Fibroblast of mammary gland (primary cell): Measurements from ENCODE around the gene ATPAF2.
A peak's percentile ranks its signal among the peaks of the same experiment; 100 is the strongest.

Experiments
- DNase-seq: peaks from one replicate; pipeline ENCODE4 v3.0.0-alpha.2; 2010; ENCODE audit warnings: low read depth
- H3K4me3 ChIP-seq: 2 replicates; pipeline ENCODE4 v1.5.1; 2011; ENCODE audit warnings: low read depth, mild to moderate bottlenecking, low read length, moderate library complexity; ENCODE audit not compliant: control insufficient read depth
- CTCF ChIP-seq: conservative IDR thresholded peaks from 2 replicates; pipeline ENCODE4 v1.5.1; 2011; ENCODE audit warnings: low read depth, low read length, inconsistent platforms; ENCODE audit not compliant: control insufficient read depth, insufficient read depth

The ATPAF2 gene

GRCh38 chr17:18038861-18039534 lies at the start of gene ATPAF2, which contains the start of gene GID4:
Gene ATPAF2 (minus strand): TSS chr17:18039168. CDS start chr17:18039013, 155 bp downstream.
Gene GID4 (plus strand): TSS chr17:18039408. CDS start chr17:18039465, 57 bp downstream.
- no peak for TF ChIP-seq CTCF

GRCh38 chr17:18087610-18088491 lies 48.9 kb upstream of the ATPAF2 start, which contains the start of gene DRG2:
Gene DRG2 (plus strand): TSS chr17:18087948. CDS start chr17:18088024, 76 bp downstream.
- H3K4me3 ChIP-seq = peak within 1 kb of the TSS; percentile 96
- TF ChIP-seq CTCF = peak; percentile 1
- DNase-seq = peak; percentile 89

More at GRCh38 chr17:18038861-18039534, at the start of gene ATPAF2, which contains the start of gene GID4:
- peak; percentile 98 for DNase-seq
- peak within 1 kb of the TSS; percentile 76 for H3K4me3 ChIP-seq

- TF ChIP-seq CTCF = no peak
- no peak overlapping the region for H3K4me3 ChIP-seq
- DNase-seq = no peak
These were observed 45.3 kb upstream of the ATPAF2 start for GRCh38 chr17:18084256-18084655.

DNA sequence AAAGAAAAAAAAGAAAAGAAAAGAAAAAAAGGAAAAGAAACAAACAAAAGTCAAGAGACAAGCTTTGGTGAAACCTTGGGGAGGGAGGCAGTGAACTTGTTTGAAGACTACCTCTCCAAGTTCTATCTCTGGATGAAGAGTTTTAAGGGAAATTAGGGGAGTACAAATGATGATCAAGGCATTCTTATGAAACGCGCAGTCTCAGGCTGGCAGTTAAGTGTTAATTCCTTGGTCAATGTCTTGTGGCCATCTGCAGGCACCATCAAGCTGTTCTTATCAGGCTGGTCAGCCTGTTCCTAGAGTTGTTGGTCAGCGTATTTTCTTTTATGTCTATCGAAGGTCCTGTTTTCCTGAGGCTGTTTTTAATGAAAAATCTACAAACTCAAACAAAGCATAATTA lies 40.6 kb upstream of the ATPAF2 start:
- DNase-seq = no peak
- no peak for TF ChIP-seq CTCF
- H3K4me3 ChIP-seq = no peak overlapping the region

- DNase-seq = peak; percentile 27
- no peak overlapping the region for H3K4me3 ChIP-seq
- no peak for TF ChIP-seq CTCF
These were observed 38.0 kb upstream of the ATPAF2 start for GRCh38 chr17:18076936-18077335.

DNA sequence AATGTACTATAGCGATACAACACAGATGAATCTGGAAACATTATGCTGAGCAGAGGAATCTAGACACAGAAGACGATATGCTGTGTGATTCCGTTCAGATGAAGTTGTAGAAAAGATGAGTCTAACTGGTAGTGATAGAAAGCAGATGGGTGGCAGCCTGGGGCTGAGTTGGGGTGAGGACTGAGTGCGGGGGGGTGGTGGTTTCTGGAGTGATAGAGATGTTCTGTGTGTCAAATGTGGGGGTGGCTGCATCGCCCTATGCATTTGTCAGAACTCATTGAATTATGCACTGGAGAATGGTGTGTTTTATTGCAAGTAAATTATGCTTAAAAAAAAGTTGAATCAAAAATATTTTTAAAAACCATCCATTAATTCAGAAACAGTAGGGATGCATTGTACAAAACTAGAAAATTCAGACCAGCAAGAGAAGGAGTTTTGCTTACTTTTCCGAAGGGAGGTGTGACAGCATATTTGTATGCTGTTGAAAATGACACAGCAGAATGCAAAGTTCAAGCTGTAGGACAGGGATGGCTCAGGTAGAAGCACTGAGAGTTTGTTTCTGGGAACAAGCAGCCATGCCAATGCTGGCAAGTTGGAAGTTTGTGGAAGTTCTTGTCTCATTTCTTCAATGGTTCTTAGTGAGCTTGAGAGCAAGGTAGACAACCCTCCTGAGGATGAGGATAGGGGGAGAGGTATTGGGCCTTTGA lies 35.8 kb upstream of the ATPAF2 start:
- no peak for TF ChIP-seq CTCF
- no peak overlapping the region for H3K4me3 ChIP-seq
- peak; percentile 12 for DNase-seq
